GM21390 (cell line): ENCODE data around the gene ADH4.
"Not testable (repeated sequence)": the region's sequence is repeated elsewhere in the genome, so short reads cannot be mapped to it uniquely, and the experiment has no call there.

ENCODE experiments used
- ATAC-seq: cut with Tn5 transposase; IDR thresholded peaks from one replicate; pipeline ENCODE4 v1.9.1; 2021; ENCODE audit not compliant: unreplicated experiment

ADH4 gene

DNA sequence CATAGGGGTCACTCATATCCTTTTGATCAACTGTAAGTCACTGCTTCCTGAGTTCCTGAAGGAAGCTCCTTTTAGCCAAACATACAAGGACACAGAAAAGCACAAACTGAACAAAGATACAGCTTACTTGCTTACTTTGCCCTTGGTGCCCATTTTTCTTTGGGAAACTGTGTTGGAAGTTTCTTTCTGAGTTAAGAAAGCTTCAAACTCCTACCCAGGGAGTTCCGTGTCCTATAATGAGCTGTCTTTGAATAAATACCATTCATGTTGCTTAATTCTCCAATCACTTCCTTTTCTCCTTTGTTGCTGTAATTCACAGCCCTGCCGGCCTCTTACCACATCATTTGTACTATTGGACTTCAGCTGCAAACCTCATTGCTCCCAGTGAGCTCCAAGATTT lies at the start of gene ADH4:
Gene ADH4, minus strand, starts transcription at position 228 of the 400 bp plus-strand sequence. Its CDS starts 75 bp downstream, at position 153.
- no peak for ATAC-seq

DNA sequence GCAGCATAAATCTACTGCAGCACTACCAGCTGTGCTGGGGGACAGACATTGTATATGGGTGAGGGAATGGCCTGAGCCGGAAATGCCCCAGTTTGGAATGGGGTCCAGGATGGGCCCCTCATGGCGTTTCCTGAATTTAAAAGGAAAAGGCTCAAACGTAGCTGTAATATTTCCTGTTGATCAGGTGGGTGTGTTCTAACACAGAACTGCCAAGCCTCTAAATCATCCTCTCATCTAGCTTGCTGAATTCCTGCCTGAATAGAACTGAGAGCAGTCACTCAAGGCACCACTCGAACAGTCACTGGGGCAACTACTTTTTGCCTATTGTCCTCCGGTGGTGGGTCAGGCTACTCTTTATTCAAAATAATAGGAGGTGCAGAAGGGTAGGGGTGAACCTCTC lies 46.2 kb upstream of the ADH4 start:
- ATAC-seq = no peak

DNA sequence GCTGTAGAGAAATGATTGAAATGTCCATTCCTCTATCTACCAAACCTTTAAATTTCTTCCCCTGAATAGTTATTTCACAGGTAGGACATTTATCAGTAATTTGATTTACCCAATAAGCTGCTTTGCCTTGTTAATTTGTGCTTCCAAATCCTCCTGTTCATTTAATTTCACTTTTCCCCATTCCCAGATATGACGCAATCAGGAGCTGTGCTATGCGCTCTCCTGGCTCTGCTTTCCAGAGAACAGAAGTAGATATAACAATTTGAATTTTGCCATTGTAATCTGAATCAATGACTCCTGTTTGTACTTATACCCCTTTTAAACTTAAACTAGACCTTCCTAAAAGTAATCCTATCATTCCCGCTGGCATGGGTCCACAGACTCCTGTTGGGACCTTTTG lies 45.8 kb upstream of the ADH4 start:
- ATAC-seq = not testable (repeated sequence)

DNA sequence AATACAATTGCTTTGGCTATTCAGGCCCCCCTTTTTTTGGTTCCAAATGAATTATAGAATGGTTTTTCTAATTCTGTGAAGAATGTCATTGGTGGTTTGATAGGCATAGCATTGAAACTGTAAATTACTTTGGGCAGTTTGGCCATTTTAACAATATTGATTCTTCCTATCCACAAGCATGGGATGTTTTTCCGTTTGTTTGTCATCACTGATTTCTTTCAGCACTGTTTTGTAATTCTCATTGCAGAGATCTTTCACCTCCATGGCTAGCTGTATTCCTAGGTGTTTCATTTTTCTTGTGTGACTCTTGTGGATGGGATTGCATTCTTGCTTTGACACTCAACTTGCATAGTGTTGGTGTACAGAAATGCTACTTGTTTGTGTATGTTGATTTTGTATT lies 41.9 kb upstream of the ADH4 start:
- ATAC-seq = no peak

DNA sequence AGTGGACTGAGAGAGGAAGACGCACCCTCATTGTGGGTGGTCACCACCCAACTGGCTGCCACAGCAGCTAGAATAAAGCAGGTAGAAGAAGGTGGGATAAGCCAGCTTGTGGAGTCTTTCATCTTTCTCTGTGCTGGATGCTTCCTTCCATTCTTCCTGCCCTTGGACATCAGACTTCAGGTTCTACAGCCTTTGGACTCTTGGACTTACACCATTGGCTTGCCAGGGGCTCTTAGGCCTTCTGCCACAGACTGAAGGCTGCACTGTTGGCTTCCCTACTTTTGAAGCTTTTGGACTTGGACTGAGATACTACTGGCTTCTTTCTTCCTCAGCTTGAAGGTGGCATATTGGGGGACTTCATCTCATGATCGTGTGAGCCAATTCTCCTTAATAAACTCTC lies 41.5 kb upstream of the ADH4 start:
- ATAC-seq = no peak

DNA sequence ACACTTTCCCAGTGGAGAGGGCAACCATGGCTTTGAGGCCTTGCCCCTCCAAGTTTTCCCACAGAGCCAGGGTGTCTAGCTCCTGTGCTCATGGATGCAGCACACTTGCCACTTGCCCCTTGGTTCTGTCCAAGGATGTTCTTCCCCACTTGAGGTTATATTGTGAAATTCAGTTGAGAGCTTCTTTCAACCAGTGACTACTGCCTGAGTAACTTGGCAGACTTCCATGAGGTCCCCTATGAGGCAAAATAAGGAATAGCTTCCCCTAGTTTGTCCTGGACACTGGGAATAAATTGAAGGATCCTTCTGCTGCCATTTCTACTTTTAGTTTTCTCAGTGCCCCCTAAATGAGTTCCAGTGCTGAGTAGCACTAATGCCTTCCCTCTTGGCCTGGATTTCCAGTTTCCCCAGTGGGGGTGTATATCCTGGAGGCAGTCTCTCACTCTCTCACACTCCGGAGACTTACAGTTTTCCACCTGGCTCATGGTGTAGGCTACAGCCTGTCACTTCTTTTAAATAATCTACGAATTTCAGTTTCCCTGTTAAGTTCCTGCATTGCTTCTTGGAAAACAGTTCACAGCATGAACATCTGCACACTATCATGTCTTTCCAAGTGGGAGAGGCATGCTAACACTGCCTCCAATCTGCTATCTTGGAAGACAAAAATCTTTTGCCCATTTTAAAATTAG lies 36.4 kb upstream of the ADH4 start:
- ATAC-seq = no peak

DNA sequence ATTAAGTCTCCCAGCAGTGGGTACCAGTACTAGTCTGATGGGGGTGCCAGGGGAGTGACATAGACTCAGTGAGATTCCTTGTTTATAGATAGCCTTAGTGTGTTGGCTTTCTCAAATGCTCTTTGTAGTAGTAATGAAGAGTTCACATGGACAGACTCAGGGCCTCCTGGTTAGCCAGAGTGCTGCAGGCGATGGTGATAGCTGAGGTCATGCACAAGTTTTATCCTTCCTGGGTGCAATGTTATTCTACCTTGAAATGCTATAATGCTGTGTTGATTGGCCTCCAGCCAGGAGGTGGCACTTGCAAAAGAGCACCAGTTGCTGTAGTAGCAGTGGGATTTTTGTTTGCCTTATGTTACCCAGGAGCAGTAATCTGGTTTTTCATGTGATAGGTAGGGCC lies 35.5 kb upstream of the ADH4 start:
- no peak for ATAC-seq

DNA sequence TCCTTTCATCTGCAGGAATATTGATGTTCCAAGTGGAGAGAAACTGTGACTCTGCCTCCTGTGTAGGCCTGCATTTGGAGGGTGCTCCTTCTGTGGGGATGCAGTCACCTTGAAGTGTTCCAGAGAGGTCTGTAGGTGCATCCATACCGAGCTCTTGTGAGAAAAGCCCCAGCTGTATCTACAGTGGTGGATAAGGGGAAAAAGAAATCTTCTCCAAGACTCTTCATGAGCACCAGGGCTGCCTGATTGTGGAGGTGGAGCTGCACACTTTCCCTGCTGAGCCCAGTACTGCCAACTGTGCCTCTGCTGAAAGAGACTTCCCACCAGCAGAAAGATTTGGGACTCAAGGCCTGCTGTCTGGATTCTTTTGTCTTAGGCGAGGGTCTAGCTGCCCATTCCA lies 35.1 kb upstream of the ADH4 start:
- ATAC-seq = no peak

DNA sequence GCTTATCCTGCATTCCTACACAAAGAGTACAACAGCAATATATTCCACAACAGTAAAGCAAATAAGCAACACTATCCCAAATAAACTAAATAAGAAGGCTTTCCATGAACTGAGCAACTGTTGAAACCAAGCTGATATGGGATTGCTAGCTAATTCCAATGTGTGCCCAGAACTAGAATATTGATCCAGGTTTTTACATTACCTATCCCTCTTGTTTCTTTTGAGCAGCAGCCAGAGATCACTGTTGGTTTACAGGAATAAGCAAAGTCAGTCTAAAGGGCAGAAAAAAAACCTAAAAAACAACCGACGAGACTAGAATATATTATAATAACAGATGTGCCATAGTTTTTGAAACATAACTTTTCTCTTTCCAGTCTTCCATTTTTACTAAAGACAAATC lies 22.4 kb upstream of the ADH4 start:
- ATAC-seq = no peak

DNA sequence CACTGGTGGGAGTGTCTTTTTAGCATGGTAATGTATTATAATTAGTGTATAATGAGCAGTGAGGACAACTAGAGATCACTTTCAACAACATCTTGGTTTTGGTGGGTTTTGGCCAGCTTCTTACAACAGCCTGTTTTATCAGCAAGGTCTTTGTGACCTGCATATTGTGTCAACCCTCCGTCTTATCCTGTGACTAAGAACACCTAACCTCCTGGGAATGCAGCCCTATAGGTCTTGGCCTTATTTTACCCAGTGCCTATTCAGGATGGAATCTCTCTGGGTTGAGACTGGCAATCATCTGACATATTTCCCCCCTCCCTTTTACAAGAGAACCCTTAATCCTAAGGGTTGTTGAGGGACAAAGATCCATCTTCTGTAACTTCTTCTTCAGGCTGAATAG lies 21.9 kb upstream of the ADH4 start:
- ATAC-seq = no peak

DNA sequence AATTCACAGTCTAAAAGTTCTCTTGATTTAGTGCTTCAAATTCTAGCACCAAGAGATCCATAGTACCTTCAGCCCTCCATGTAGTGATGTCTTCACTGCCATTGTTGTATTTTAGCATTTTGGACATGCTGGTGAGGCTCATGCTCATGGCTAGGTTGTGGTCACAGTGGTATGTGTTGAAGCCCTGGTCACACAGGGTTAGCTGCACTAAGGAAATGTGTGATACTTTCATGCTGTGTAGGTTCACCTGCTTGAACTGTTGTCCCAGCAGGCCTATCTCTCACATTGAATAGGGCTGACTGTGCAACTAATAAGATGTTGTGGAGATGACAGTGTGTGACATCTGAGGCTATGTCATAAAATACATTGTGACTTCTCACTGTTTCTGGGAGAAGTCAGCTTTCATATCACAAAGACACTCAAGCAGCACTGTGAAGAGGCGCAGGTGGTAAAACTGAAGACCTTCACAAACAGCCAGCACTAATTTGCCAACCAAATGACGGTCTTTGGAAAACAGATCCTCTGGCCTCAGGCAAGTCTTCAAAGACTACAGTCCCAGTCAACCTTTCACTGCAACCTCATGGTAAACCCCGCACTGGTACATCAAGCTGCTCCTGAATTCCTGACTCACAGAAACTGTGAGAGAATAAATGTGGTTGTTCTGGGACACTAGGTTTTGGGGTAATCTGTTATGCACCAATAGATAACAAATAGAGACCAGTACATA lies 17.4 kb upstream of the ADH4 start:
- no peak for ATAC-seq

DNA sequence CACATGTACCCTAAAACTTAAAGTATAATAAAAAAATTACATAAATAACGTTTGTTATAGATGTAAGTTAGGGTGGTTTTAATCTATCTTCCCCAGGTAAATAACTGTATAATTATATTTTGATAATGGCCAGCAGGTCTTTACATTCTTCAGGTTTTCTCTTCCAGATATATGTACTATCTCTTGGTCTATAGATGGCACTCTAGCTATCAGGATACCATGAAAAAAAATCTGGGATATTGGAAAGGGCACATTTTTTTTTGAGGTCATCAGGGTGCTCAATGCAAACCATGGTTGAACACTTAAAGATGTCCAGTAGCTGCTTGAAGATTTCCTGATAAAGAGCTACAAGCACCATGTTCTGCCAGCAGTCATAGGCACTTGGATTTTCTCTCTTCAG lies 15.6 kb upstream of the ADH4 start:
- ATAC-seq = no peak

DNA sequence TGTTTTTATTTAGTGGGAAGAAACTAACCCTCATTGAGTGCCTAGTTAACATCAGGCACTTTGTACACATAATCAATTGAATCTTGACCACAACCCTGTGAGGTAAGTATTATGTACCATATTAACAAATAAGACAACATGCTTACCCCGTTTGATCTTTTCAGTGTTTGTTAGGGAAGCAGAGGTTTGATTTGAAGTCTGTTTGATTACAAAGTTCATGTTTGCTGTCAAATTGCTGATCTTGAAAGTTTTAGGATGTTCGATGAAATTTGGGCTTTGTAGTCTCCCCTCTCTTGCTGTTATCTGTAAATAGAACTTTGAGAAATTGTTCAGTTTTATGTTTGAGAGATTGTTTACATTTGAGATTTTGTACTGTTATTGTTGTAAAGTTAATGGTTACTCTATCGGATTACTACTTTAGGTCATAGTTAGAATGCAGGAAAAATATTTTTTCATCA lies 13.4 kb upstream of the ADH4 start:
- no peak for ATAC-seq

DNA sequence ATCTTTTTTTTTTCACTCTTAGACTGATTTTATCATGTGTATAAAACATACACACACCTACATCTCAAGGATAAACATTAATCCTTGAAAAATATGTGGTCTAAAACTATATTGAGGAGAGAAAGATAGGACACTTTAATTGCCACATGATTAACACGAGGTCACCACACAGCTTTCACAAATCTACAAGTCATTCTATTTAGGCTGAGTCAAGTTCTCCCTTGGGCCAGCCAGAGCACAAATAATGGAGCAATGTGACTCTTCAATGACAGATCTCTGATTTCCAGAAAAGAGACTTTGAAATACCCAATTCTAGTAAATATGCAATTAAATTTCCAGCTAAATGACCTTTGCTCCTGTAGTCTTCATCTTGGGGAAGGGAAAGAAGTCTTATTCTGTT lies 12.9 kb upstream of the ADH4 start:
- ATAC-seq = no peak

DNA sequence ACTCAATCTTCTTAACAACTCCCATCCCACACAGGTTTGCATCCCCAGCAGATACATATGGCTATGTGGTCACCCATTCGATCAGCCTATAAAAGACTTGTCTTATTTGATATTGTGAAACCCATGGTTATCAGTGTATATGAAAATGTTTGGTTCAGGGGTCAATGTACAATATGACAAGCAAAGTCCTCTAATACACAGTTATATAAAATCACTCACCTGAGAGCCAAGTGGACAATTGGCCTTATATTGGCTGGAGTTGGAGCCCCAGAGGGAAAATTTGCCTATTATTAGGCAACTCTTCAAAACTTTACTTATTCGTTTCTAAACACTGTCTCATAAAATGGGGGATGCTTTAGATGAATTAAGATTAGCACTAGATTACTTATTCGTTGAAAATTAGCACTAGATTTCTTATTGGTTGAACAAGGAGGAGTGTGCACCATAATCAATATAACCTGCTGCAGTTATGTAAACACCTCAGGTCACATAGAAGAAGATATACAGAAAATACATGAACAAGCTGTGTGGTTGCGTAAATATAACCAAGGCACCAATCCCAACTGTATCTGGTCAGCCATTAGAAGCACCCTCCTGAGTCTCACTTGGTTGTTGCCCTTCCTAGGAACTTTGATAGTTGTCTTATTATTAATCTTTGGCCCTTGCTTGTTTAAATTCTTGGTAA lies 10.7 kb upstream of the ADH4 start:
- no peak for ATAC-seq

DNA sequence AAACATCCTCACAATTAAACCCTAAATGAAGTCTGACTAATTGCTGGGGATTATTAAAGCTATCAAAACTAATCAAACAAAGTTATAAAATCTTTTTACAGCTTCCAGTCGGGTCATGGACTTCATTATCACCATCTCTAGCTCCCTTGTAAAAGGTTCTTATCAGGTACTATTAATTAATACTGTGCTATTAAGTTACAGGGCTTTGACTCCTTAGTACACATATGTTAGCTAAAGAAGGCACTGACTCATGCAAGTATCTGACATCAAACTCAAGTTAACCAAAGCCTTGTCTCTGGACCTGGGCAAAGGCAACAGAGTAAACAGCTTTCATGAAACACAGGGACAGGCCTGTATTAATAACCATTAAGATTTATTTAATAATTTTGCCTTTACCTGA lies 7.9 kb upstream of the ADH4 start:
- no peak for ATAC-seq

DNA sequence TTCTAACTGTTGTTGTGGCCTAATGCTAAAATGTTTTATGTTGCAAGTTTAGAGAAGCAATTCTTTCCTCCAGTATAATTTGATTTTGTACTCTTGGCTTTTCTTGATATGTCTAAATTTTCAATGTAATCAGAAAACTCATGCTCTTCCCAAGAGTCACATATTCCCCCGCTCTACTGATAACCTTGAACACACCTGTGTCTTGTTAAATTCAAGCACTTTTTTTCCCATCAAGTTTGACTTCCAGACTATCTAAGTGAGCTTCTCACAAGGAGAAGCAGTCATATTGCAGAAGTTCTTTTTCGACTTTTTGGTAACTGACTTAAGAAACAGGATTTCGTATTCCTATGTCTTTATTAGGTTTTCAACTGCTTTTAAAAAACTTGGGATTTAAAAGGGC lies 7.4 kb upstream of the ADH4 start:
- no peak for ATAC-seq

DNA sequence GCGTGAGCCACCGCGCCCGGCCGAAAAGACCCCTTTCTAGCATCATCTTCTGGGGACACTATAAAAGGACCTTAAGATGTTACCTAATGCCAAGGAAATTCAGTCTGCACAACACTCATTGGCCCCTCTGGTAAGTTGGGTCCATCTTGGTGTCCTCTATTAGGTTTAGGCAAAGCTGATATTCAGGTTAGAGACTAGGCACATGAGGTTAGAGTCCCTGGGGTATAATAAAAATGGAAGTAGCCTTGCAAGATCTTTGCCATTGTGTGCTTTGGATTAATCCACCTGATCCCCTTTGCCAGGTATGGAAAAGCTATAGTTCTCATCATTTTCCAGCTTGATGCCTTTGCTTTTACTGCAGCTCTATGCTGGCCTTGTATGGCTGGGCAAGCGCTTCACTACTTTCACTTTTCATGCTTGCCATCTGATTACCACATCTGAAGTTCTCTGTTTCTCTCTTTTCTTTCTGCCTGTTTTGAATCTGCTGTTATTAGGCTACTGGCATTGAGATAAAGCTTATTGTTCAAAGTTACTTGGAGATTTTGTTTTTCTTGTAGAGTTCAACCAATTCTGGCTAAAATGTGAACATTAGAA lies 5.4 kb upstream of the ADH4 start:
- no peak for ATAC-seq

DNA sequence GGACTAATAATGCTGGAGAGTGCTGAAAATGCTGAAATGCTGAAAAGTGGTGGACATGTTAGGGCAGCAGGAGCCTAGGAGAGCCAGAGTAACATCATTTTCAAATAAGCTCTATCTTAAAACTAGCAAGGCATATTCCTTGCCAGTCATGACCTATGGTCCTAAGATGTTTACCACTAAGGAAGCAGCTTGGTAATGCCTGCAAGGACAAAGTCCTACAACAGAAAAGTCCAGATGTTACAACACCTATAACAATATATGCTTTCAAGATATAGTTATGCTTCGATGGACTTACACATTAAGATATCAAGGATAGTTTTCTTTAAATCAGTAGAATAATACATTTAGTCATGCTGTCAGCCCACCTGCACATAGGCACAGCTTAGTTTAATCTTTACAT lies 4.5 kb upstream of the ADH4 start:
- ATAC-seq = no peak

DNA sequence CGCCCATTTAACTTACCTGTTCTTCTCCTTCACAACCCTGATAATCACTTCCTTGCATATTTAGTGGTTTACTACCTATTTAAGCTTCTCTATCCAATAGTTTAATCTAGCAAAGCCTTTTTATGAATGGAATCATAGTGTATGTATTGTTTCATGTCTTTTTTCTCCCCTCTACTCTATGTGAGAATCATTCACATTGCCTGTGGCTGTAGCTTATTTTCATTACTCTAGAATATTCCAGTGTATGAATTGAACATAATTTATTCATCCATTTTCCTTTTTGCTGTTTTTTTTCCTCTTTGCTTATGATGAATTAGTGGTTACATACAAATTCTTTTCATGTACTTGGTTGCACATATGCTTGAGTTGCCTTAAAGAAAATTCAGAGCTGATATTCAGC lies 490 bp upstream of the ADH4 start:
- no peak for ATAC-seq

DNA sequence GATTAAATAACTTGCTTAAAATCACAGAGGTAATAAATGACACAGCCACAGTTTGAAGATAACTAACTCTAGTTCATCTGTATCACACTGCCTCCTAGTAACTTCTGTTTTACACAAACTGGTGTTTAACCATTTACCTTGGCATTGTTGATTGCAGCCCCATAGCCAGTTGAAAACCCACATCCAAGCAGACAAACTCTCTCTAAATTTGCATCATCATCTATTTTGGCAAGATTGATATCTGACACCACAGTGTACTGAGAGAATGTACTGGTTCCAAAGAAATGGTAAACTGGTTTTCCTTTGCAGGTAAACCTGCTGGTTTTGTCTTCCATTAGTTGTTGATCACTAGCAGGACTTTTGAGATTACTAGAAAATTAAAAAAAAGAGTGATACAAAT lies 7.8 kb downstream of the ADH4 start:
- no peak for ATAC-seq
